ENCODE data around the gene SFTA2.

DNA sequence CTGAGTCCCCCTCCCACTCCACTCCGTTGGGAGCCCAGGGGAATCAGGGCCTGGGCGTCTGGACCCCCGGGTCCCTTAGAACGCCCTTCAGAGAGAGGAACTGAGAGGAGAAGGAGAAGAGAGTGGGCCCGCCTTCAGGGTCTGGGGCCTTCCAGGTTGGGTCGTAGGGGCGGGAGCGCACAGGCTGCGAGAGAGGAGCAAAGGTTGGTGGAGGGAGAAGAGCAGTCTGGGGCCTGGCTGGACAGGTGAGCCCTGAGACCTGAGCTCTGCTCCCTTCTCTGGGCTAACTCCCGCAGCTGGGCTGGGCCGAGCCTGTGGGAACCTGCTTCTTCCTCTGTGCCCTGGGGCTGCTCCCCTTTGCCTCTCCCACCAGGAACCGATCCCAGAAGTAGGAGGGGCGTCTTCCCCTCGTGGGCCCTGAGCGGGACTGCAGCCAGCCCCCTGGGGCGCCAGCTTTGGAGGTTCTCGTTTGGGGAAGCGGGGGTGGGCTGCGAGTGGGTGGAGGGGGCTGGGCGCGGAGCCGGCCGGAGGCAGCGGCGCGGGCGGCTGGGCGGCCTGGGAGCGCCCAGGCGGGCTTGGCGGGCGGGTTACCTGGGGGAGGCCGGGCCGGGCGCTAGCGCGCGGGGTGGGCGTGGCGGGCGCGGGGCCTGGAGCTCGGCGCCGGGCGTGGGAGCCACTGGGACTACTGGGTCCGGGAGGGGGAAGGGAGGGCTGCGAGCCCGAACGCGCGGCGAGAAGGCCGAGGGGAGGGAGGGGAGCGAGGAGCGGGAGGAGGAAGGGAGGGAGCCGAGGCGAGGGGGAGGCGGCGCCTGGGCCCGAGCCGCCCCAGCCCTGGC is 48.1 kb downstream of the SFTA2 start, which contains the start of gene DDR1:
- TF ChIP-seq, protein P1, sequence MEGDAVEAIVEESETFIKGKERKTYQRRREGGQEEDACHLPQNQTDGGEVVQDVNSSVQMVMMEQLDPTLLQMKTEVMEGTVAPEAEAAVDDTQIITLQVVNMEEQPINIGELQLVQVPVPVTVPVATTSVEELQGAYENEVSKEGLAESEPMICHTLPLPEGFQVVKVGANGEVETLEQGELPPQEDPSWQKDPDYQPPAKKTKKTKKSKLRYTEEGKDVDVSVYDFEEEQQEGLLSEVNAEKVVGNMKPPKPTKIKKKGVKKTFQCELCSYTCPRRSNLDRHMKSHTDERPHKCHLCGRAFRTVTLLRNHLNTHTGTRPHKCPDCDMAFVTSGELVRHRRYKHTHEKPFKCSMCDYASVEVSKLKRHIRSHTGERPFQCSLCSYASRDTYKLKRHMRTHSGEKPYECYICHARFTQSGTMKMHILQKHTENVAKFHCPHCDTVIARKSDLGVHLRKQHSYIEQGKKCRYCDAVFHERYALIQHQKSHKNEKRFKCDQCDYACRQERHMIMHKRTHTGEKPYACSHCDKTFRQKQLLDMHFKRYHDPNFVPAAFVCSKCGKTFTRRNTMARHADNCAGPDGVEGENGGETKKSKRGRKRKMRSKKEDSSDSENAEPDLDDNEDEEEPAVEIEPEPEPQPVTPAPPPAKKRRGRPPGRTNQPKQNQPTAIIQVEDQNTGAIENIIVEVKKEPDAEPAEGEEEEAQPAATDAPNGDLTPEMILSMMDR (IDR thresholded peaks at IDR 0.05; ENCODE audit: insufficient read depth, low read length), result no peak
- TF ChIP-seq, protein P2, sequence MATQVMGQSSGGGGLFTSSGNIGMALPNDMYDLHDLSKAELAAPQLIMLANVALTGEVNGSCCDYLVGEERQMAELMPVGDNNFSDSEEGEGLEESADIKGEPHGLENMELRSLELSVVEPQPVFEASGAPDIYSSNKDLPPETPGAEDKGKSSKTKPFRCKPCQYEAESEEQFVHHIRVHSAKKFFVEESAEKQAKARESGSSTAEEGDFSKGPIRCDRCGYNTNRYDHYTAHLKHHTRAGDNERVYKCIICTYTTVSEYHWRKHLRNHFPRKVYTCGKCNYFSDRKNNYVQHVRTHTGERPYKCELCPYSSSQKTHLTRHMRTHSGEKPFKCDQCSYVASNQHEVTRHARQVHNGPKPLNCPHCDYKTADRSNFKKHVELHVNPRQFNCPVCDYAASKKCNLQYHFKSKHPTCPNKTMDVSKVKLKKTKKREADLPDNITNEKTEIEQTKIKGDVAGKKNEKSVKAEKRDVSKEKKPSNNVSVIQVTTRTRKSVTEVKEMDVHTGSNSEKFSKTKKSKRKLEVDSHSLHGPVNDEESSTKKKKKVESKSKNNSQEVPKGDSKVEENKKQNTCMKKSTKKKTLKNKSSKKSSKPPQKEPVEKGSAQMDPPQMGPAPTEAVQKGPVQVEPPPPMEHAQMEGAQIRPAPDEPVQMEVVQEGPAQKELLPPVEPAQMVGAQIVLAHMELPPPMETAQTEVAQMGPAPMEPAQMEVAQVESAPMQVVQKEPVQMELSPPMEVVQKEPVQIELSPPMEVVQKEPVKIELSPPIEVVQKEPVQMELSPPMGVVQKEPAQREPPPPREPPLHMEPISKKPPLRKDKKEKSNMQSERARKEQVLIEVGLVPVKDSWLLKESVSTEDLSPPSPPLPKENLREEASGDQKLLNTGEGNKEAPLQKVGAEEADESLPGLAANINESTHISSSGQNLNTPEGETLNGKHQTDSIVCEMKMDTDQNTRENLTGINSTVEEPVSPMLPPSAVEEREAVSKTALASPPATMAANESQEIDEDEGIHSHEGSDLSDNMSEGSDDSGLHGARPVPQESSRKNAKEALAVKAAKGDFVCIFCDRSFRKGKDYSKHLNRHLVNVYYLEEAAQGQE (IDR thresholded peaks at IDR 0.05; ENCODE audit: insufficient replicate concordance, low read depth), result no peak
